Measurements from ENCODE around the gene DGKA. TPM values are rescaled to one million over a fixed set of nuclear protein-coding genes. Genes with fewer than 3 reads are reported as not detected.
A peak's percentile ranks its signal among the peaks of the same experiment; 100 is the strongest.
"Not testable (repeated sequence)": the region's sequence is repeated elsewhere in the genome, so short reads cannot be mapped to it uniquely, and the experiment has no call there.

The DGKA gene
- total RNA-seq, 2 donors from 2014 or later = 17.3 to 19.8 TPM

DNA sequence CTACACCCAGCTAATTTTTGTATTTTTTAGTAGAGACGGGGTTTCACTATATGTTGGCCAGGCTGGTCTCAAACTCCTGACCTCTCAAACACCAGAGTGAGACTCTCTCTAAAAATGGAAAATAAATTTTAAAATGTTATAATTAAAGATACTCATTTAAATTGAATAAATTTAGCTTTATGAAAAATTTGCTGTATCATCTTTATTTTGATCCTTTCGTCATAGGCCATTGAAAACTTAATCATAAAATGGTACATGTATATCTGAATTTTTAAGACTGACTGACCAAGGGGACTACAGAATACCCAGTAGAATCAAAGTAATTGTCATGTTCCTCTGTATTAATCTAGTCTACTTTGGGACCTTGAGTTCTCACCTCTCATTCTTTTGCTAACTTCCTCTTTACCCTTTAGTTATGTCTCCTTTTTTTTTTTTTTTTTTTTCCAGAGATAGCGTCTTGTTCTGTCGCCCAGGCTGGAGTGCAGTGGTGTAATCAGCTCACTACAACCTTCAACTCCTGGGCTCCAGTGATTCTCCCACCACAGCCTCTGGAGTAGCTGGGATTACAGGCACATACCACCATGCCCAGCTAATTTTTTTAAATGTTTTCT lies 52.4 kb downstream of the DGKA start:
- DNase-seq (no peak), ATAC-seq (no peak)
- intact Hi-C loops (cut with DNase I) = no loop called here

DNA sequence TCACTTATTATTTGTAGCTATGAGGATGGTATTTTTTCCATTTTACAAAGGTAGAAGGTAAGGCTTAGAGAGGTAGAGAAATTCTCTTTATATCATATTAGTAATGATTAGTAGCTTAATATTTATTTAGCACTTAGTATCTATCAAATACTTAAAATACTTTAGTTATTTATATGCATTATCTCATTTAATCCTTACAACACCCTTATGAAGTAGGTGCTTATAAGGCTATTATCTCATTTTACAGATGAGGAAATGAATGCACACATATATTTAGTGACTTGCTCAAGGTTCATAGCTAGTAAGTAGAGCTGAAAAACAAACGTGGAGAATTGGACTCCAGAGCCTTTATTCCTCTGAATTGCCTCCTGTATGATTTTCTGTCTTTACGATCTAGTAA lies 53.9 kb downstream of the DGKA start:
- ATAC-seq = no peak
- DNase-seq = no peak
- intact Hi-C loops (cut with DNase I) = no loop called here

DNA sequence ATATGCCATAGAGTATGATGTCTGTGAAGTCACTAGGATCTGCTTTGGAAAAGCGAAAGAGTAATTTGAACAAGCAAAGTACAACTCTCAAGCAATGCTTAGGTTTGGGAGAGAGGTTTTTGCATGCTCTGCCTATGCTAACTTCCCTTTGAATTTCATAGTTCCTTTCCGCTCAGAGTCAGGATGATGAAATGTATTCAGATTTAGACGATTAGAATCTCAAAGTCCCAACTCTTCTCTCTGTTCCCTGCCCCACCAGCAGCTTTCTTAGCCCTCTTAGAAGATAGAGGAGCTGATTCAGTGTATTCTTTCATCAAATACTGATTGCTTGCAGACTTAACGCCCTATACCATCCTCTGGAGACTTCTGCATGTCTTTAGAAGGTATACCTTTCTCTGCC lies 54.4 kb downstream of the DGKA start:
- intact Hi-C loops (cut with DNase I) = no loop called here
- DNase-seq (no peak), ATAC-seq (no peak)

DNA sequence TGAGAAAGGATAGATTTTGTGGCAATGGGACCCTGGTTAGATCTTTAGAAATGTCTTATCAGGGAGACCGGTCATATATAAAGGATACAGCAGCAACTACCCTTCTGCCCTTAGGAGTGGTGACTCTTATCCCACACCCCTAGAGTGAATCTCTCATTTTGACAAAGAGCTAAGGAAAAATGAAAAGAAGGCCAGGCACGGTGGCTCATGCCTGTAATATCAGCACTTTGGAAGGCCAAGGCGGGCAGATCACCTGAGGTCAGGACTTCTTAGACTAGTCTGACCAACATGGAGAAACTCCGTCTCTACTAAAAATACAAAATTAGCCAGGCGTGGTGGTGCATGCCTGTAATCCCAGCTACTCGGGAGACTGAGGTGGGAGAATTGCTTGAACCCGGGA lies 55.0 kb downstream of the DGKA start:
- DNase-seq; intact Hi-C loops (cut with DNase I); ATAC-seq: not testable (repeated sequence)

DNA sequence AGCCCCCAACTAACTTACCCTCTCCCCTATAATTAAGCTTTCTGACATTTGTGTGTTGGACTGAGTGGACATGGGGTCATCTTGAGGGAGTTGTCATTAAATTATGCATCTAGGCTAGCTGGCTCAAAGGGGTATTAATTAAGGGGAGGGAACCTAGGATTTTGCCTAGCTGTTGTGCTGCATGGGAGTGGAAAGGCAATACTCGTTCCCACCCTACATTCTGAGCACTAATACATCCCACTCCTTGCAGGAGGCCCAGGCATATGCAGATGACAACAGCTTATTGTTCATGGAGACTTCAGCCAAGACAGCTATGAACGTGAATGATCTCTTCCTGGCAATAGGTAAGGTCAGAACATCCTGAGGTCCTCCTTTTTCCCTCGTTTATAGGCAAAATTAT lies 60.1 kb downstream of the DGKA start:
- DNase-seq (no peak), ATAC-seq (no peak)
- intact Hi-C loops (cut with DNase I) = loop anchor here (10.0 kb wide), 2 partner anchors 104 to 114 kb away; partner anchors contain the start of gene PA2G4 (in 1 of the 2)

DNA sequence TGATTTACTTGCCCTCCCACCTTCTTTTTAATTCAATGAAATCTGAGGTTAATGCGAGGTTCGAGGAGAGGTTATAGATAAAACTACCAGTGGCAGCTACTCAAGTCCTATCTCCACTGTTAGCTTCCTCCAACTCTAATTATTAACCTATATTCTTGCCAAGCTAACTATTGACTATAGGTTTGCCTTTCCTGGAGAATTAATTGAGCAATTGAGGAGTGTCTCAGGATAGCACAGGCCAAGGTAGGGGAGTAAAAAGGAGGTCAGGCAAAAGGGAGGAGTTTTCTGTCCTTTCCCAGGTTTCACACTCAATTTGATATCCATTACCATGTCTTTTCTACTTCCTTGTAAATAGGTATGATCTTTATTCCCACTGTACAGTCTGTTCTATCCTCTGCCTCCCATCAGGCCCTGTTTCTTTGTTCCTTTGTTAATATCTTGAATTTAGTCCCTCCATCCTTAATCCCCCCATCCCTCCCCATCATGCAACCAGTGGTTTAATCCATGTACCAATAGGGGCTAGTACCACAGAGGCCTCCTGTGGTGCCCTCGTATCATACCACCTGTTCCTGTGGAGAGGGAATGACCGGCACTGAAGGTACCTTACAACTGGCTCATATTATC lies 62.4 kb downstream of the DGKA start:
- intact Hi-C loops (cut with DNase I) = loop anchor here (10.0 kb wide), 2 partner anchors 101 to 111 kb away; partner anchors contain the start of gene PA2G4 (in 1 of the 2)
- DNase-seq (no peak), ATAC-seq (no peak)

DNA sequence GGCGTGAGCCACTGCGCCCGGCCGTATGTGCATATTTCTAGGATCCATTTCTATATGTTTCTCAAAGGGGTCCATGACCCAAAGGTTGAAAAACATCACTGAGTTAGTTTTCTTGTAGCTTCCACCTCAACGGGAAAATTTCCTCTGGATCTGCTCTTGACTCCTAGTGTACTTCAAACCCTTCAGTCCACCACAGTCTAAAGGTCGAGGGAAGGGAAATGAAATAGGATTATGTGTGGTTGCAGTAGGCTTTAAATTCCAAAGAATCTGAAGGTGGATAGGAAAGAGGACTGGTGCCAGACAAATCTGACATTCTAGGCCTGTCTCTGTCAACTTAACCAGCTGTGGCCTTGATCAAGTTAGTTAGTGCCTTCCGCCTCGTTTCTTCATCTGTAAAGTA lies 64.4 kb downstream of the DGKA start:
- no peak for ATAC-seq
- intact Hi-C loops (cut with DNase I) = loop anchor here (10.0 kb wide), 2 partner anchors 99 to 109 kb away; partner anchors contain the start of gene PA2G4 (in 1 of the 2)
- no peak for DNase-seq

DNA sequence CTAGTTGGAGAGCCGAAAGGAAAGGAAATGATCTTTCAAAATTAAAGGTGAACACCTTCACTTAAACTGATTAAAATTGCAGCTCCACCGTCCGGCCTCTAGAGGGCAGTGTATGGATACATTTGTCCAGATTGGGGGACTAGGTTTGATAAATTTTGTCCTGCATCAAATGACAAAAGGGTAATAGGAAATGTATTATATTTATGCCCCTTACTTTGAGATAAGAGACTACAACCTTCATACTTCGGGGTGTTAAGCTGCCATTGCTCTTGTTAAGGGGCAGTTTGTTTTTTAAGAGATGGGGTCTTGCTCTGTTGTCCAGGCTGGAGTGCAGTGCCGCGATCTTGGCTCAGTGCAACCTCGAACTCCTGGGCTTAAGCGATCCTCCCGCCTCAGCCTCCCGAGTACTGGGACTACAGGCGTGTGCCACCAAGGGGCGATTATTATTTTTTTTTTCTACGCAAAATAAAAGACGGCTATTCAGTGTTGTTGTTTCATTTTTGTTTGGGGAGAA lies 65.3 kb downstream of the DGKA start:
- intact Hi-C loops (cut with DNase I) = loop anchor here (2.0 to 10.0 kb wide), 3 partner anchors 45 to 109 kb away; partner anchors contain the start of genes PA2G4 (in 1 of the 2) and RPS26 (in 1 of the 2)
- peak; percentile 34 for DNase-seq
- peak; percentile 38 to 56 for ATAC-seq

DNA sequence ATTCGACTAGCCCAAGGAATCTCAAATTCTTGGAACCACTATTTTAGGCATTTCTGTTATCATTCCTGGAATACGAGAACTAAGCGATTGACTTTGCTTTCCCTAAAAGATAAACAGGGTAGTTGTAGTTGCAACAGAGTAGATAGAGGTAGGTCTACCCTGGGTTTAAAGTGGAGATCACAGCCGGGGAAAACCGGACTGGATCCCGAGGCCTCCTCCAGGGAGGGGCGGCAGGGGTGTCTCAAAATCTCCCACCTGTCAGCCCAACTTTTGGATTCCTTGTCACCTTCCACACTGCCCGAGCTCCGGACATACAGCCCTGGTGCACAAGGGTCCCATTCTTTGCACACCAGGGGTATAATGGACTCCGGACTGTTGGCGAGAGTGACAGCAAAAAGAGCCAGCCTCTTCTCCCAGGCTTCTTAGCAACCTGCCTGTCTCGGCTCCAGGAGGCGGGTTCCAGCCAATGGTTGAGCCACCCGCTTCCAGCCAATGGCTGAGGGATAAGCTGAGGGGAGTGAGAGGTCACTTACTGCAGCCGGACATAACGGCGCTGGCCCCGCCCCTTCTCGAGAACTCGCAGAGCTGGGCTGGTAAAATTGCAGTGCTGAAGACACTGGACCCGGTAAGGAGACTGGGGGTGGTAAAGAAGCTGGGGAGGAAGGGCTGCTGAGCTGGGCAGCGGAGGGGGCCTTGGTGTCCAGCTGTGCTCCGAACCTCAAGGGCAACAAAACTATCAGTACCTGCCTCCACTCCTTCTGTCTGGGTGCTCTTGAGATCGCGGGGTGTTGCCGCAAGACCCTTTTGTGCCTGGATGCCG lies 66.0 kb downstream of the DGKA start, which contains the start of gene SUOX:
Gene SUOX (plus strand): TSS at position 562 of the 820 bp plus-strand sequence. CDS start 4,946 bp downstream, outside the sequence.
- DNase-seq (peak; percentile 98), ATAC-seq (peak; percentile 100)
- intact Hi-C loops (cut with DNase I) = loop anchor here (2.0 to 10.0 kb wide), 3 partner anchors 44 to 108 kb away; partner anchors contain the start of genes PA2G4 (in 1 of the 2) and RPS26 (in 1 of the 2)

DNA sequence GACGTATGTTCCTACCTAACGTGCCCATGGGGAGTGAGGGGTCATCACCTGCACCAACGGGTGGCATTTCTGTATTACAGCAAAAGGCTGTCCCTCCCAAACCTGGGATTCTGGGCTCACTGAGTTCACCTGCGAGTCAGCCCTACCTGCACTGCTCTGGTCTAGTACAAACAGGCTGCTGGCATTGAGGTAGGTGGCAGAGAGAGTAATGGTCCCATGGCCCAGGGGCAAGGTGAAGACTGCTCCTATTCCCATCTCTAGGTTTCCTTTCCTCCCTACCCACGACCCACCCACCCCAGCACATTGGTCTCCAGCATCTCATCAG lies 66.5 kb downstream of the DGKA start:
- DNase-seq (no peak), ATAC-seq (peak; percentile 2 to 8)
- intact Hi-C loops (cut with DNase I) = loop anchor here (2.0 to 10.0 kb wide), 3 partner anchors 43 to 107 kb away; partner anchors contain the start of genes PA2G4 (in 1 of the 2) and RPS26 (in 1 of the 2)

DNA sequence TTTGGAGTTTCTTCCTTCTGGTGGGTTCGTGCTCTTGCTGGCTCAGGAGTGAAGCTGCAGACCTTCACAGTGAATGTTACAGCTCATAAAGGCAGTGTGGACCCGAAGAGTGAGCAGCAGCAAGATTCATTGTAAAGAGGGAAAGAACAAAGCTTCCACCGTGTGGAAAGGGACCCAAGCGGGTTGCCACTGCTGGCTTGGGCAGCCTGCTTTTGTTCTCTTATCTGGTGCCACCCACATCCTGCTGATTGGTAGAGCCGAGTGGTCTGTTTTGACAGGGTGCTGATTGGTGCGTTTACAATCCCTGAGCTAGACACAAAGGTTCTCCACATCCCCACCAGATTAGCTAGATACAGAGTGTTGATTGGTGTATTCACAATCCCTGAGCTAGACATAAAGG lies 68.6 kb downstream of the DGKA start:
- intact Hi-C loops (cut with DNase I) = loop anchor here (10.0 kb wide), 2 partner anchors 95 to 105 kb away; partner anchors contain the start of gene PA2G4 (in 1 of the 2)
- not testable (repeated sequence) for DNase-seq, ATAC-seq

DNA sequence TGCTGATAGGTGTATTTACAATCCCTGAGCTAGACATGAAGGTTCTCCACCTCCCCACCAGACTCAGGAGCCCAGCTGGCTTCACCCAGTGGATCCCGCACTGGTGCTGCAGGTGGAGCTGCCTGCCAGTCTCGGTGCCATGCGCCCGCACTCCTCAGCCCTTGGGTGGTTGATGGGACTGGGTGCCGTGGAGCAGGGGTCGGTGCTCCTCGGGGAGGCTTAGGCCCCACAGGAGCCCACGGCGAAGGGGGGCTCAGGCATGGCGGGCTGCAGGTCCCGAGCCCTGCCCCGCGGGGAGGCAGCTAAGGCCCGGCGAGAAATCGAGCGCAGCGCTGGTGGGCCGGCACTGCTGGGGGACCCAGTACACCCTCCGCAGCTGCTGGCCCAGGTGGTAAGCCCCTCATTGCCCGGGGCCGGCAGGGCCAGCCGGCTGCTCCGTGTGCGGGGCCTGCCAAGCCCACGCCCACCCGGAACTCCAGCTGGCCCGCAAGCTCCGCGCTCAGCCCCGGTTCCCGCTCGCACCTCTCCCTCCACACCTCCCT lies 69.1 kb downstream of the DGKA start:
- not testable (repeated sequence) for DNase-seq, ATAC-seq
- intact Hi-C loops (cut with DNase I) = loop anchor here (10.0 kb wide), 2 partner anchors 95 to 105 kb away; partner anchors contain the start of gene PA2G4 (in 1 of the 2)

DNA sequence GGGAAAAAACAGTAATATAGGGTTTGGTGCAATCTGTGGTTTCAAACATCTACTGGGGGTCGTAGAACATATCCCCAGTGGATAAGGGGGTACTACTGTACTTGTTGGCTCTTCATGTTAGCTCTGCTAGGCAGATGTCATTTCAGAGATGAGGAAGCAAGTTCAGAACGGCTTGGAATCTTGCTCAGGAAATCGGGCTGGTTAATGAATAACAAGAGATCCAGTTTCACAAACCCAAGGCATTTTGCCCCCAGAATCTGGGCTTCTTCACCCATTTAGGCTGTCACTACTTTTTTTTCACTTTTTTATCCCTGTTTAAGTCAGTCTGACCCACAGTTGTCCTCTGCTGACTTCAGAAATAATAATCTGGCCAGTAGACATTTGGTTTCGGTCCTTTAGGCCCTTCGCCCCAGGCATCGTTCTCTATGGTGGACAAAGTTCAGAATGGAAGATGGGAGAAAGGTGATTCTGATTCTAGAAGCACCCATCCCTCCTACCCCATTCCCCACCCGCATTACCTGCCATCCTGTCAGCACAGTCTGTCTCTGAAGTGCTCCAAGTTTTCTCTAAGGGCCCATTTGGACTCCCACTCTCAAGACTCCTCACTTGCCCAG lies 70.6 kb downstream of the DGKA start:
- no peak for DNase-seq
- intact Hi-C loops (cut with DNase I) = no loop called here
- no peak for ATAC-seq

DNA sequence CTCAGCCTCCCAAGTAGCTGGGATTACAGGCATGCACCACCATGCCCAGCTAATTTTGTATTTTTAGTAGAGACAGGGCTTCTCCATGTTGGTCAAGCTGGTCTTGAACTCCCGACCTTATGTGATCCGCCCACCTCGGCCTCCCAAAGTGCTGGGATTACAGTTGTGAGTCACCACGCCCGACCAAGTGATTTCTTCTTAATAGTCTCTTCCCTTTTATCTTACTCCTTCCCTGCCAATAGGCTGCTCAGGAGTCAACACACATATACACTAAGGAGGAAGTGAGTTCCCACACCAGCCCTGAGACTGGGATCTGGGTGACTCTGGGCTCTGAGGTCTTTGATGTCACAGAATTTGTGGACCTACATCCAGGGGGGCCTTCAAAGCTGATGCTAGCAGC lies 72.4 kb downstream of the DGKA start:
- intact Hi-C loops (cut with DNase I); DNase-seq; ATAC-seq: not testable (repeated sequence)

Measured in left cardiac atrium (tissue), 4 donors.